NCI-H1930 (cell line): ENCODE data around the gene PTPRK.

Experiments used
- DNase-seq, 2 experiments: peaks; one replicate each; lab custom pipeline; 2025; lab: John Stamatoyannopoulos, UW

PTPRK gene

DNA sequence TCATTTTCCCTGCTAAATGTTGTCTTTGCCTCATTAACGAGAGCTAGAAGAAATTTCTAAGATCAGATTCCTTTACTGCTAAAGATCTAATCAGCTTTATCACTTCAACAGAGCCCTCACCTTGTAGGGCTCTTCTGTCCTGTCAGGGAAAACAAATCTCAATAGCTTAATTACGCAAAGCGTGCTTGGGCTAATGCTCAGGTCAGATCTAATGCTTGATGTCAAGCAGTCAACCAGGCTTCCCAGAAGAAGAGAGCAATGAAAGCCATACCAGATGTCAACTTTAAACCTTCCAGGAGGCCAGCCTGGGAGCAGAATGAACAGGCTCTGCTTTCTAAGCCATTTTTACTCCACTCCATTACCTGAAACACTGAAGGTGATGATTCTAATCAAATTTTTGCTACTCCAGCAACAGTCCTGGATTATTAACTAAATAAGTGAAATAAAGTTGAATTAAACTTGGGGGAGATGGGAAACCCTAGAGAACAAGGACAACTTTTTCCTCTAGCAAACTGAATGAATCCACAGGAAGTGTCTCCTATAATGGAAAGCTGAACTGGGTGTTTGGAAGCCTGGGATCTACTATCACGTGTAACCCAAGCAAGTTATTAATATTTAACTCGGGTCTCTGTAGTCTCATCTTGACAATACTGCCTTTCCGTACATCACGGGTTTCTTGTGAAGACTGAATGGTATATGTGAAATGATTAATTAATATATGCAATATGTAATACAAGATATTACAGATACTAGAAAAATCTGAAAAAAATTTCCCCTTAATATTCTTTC, 273.7 kb downstream of the PTPRK start:
- DNase-seq = no peak

DNA sequence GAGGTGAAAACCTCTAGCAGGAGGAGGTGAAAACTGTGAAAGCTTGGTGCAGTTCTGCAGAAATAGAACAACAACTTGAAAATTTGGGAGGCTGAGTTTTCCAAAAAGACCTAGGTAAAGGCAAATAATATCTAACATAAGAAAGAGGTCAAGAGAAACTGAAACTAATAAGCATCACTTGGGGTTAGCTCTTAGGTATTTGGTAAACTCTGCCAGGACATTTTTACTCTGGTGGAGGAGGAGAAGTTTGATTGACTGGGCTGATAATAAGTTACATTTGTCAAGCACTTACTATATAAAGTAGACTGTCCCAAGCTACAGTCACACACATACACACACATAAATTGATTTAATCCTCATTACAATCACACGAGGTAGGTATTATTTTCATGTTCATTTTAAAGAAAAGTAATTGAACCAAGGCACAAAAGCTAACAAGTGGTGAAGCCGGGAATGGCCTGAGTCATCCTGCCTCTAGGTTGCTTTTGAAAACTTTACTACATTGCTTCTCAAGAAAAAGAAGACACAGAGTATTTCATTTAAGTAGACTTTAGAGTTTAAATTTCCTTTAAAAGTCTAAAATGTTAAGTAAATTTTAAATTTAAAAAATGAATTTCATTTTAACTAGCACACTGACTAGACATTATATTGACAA, 275.5 kb downstream of the PTPRK start:
- DNase-seq = no peak

DNA sequence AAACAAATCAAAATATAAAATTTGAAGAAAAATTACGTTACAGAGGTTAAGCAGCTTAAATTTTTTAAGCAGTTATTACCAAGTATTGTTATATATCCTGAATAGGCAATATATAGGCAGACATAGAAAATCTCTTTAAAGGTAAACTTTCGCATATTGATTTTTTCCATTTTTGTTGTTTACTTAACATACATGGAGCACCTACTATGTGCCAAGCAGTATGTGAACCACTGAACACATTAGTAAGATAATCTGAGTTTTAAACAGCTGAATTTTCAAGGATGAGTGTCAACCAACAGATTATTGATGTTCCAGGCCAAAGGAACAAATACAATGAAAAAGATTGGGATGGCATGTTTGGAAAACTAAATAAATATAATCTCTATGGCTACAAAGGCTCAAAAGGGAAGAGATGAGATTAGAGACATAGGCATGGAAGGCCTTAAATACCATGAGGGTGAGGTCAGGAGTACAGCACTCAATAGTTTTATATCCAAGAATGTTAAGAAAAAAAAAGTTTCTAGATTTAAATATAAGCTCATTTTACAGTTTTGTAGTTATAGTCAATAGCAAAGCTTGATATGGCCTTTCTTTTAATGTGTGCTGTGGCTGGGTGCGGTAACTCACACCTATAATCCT, 277.5 kb downstream of the PTPRK start:
- no peak for DNase-seq

DNA sequence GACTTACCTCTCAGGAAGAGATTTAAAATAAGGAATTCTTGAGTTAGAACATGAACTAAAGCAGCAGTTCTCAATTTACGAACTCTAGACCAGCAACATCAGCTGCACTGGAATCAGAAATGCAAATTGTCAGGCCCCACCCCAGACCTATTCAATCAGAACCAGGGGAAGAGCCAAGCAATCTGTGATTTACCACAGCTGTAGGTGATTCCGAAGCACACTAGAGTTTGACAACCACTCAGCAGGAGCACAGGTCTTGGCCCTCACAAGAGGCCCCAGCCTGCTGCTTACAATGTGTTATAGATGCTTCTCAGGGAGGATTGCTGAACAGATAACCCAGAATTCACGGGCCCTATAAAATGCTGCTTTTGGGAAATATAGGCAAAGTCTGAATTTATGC, 279.2 kb downstream of the PTPRK start:
- DNase-seq = no peak

DNA sequence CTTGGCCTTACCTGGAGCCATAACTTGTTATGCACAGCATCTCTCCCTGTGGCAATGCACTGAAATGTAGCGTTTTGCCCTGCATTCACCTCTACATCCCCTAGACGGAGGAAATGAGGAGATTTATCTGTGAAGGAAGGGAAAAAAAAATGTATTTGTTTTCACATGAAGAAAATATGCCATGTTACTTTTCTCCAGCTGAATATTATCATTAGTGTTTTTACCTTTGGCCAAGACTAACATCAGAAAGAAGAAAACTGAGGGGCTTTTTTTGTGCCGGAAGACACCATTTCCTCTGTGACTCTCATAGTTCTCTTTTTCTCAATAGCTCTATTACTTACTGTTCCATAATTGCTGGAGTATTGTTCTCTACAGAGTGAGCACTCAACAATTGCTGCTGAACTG, 280.4 kb downstream of the PTPRK start:
- DNase-seq = no peak

DNA sequence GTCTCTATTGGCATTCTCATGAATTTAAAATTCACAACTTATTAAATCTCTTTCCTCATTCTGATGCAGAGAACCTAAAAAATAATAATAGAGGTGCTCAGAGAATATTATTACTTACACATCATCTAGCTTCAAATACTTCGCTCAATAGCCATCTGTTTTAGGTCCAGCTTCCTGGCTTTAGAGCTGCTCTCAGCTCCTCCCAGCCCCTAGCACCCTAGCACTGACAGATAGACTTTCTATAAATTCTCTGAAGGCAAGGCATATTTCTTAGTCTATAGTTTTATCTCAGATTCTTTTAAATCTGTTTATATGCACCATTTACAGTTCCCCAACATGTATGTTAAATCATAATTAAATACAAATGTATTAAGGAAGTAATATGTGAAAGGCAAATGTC, 281.3 kb downstream of the PTPRK start:
- no peak for DNase-seq

DNA sequence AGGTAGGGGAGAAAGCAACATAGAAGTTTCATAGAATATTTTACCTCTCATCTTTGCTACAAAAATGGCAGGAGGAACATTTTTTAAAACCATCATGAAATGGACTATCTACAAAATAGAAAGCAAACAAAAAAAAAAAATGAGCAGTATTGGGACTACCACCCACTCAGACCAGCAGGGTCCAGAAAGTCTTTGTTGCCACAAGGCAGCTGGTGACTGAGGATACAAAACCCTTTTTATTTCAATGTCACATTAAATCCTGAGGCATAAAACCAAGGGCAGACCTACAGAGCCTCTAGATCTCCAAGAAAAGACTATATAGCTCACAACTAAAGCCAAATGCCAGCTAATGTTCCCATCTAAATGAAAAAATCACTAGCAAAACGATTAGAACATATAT, 282.2 kb downstream of the PTPRK start:
- no peak for DNase-seq

DNA sequence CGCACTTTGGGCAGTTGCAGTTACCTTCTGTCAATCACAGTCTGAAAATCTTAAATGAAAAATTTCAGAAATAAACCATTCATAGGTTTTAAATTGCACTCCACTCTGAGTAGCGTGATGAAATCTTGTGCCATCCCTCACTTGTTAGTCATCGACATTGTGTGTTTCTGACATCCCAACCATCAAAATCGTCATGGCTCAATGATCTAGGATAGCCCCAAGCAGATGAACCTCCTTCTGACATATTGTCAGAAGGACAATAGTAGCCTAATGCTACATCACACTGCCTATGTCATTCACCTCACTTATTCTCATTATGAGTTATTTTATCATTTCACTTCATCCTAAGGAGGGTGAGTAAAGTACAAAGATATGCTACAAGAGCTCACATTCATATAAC, 284.8 kb downstream of the PTPRK start:
- DNase-seq = no peak

DNA sequence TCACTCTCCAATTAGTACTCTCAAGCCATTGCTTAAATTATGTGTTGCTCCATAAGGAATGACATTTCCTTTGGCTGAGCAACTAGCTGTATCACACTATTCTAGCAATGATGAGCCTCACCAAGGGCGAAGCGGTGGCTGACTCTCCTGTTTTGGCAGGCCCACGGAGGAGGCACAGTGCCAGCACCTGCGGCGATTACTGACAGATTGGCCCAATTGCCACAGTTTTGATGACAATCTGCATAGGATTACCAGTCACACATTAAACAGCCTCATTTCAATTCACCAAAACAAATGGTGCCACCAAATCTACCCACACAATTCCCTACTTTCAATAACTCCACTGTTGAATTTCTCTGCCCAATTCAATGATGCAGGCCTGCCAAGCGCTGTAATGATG, 286.9 kb downstream of the PTPRK start:
- DNase-seq = no peak

DNA sequence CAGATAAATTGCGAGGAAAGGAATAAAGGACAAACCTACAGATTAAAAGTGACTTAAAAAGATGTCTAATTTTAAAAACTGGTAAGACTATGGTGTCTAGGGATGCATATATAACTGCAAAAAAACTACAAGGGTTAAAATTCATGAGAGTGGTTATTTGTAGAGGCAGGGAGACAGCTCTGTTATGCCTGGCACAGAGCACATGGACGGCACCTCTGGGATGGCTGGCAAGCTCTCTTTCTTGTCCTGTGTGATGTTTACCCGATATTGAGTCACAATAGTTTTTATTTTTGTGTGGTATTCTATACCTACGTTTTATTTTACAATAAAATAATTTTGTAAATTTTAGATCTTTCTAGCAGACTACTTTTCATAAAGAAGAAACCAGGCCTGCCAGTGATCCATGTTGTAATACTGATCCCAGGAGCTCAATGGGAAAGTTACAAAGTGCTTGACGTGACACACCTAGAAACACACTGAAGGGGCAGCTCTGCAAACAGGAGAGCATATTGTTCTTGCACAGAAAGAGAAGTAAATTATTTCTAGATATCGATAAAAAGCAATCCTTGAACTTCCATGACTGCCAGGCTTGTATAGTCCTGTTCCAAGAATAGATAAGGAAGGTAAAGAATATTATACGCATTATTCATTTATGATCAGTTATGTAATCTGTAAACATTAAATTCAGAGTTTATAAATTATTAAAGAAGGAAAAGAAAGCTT, 290.0 kb downstream of the PTPRK start:
- no peak for DNase-seq

DNA sequence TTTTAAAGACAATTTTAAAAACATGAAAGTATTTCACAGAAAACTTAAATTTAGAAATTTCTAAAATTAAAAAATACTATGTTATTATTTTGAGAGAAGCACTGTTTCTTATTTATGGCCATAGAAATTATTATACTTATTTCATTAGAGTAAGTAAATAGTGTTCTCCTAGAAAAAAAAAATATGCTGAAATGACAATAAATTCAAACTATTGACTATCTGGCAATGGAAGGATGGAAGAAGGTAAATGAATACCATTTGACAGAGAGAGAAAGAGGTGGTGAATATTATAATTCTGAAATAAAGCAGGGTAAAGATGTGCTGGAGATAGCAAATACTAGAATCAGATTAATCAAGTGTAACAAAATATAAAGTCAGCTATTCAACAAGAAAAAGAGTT, 294.8 kb downstream of the PTPRK start:
- no peak for DNase-seq

DNA sequence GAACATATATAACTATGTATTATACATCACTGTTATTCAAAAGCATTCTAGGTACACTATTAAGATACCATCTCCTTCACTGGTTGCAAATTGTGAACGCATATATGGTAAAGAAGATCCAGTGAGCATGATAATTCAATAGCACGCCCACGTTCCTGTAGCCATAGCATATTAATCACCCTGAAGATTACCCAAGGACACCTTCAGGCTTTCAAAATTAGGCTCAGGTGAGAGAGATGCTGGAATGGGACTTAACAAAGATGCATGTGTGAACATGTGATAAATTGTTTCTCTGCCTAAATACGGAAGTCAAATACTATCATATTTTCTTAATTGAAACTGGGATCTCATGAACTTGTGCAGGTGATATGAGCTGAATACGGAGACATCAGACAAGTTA, 303.5 kb downstream of the PTPRK start:
- no peak for DNase-seq

DNA sequence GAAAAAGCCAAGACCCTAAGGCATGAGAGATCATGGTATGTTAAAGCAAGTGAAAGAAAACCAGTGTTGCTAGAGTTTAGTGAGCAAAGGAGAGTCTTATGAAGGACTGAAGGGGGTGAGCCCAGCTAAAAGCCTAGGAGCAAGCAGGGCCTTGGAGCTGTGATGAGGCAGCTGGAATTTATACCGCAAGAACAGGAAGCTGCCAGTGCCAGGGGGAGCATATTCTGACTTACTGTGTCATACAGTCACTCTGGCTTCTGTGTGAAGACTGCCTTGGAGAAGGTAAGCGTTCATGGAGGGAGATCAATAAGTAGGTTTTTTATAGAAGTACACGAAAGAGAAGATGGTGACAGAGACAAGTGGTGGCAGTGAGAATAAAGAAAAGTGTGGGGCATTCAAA, 310.6 kb downstream of the PTPRK start:
- no peak for DNase-seq

DNA sequence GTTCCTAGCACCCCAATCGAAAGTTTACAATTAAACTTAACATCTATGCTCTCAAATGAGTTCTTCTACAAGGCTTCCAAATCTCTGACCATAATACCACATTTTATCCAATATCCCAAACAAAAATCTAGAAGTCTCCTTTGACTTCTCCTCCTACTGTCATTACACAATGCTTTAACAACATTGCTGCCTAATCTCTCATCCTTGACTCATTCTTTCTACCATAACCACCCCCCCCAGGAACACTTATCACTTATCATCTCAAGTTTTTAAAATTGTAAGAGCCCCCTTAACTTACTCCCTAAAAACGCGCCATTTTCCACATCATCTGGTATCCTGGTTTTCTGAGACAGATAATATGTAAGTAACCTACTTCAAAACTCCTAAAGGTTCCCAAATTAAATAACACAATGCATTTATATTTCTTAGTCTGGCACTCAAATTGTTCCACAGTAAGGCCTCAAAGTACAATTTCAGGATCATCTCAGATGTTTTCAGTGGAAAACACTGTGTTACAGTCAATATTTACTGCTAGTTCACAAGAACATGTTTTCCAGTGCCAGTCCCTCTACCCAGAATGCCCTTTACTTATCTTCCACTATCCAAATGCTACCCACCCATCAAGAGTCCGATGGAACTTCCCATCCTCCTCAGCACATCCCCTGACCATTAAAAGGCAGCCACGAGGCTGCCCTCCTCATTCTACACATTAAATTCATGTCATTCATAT, 311.4 kb downstream of the PTPRK start:
- no peak for DNase-seq

DNA sequence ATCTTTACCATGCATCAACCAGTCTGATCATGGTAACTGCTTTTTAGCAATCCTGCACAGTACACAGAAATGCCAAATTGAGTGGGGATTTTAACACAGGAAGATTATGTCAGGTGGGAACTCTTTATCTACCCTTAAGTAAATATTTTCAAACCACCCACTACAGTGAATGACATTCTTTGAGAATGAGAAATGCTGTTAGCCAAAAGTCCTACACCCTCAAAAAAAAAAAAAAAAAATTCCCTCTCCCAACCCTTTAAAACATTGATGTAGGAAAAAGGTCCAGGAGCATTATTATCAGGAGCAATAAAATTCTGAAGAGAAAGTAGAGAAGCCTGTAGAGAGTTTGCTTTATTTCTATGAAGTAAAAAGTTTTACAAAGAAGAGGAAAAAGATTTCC, 312.3 kb downstream of the PTPRK start:
- no peak for DNase-seq

DNA sequence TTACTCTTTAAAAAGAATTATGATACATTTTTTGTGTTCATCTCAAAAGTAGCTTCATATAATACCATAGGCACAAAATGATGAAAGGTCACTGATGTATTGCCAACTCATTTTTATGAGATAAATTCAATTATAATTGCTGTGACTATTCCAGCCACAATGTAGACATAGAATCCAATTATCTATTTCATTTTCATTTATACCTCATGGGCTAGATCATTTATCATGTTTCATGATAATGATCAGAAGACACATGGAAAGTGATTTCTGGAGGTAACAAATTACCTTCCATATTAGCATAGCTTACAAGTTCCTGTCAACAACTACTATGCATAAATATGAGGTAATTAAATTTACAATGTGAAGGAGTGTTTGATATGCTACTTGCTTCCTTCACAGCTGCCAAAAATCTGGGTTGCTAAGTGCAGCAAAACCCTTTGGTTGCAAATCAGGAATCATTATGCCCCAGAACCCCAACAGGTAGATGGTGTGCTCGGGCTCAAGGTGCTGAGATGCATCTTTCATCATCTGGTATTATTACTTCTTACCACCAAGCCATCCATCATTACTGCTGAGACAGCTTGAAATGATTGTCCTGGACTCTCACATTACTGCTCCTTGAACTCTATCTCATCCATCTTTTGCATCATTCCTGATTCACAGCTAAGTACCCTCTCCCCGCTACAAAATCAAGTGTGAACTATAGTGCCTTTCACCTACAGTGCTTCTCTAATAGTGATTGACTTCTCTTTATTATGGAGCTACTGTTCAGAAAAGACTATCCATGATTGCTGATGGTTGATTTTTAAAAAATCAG, 313.6 kb downstream of the PTPRK start:
- DNase-seq = no peak

DNA sequence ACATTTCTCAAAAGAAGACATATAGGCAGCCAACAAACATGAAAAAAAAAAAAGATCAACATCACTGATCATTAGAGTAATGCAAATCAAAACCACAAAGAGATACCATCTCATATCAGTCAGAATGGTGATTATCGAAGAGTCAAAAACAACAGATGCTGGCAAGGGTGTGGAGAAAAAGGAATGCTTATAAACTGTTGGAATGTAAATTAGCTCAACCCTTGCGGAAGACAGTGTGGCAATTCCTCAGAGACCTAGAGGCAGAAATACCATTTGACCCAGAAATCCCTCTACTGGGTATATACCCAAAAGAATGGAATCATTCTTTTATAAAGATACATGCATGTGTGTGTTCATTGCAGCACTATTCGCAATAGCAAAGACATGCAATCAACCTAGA, 315.8 kb downstream of the PTPRK start:
- no peak for DNase-seq

DNA sequence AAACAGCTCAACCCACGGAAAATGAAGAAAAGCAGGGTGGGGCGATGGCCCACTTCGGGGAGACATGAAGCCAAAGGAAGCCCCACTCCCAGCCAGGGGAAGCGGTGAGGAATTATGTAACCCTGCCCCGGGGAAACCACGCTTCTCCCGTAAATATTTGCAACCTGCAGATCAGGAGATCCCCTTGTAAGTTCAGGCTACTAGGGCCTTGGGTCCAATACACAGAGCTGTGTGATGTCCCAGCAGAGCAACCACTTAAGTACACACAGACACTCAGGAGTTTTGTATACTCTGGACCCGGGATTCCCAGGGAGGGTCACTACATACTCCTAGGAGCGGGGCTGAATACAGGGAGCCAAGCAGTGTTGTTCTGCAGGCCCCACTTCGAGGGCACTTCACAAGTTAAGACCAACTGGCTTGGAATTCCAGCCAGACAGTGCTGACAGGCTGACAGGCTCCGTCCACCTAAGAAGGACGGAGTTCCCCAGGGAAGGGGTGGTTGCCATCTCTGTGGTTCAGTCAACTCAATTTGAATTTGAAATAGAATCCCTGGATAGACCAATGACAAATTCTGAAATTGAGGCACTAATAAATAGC, 318.1 kb downstream of the PTPRK start:
- DNase-seq = no peak

DNA sequence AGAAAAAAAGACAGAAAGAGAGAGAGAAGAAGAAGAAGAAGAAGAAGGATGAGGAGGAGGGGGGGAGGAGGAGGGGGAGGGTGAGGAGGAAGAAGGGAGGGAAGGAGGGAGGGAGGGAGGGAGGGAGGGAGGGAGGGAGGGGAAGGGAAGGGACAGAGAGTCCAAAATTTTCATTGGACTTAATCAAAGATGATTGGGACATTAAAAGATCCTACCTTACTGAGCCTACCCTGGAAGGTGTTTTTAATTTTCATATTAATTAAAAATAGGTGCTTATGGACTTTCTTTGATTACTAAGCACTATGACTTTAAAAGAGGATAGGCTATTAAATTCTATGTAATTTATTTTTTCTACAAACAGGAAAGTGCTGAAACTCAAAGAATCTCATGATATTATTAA, 319.6 kb downstream of the PTPRK start:
- no peak for DNase-seq

DNA sequence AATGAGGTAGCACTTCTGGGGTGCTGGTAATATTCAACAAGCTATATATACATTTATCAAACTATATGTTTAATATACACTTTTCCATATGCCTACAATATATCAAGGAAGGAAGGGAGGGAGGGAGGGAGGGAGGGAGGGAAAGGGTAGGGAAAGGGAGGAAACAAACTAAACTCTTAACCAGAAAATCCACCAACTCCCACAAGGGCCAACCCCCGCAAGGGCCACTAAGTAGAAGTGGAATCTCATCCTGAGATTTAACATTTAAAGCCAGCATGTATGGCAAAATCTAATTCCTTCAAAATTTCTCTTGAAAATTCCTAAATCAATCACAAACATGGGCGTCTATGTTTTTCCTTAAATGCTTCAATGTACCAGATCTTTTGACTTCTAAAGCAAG, 320.9 kb downstream of the PTPRK start:
- no peak for DNase-seq

DNA sequence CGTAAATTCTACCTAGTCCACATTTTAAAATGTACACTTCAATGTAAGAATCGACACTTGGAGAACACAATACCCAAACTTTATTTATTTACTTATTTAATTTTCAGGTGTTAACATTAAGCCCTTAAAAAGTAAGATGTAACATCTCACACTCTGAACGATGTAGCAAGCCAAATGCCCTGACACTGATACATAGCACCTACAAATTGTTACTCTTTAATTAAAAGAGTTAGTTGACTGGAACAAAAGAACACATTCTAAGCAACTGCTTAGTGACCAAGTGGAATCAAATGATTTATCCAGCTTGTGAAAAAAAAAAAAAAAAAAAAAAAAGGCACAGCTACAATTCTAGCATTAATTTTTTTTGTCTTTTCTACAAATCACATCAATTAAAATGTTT, 327.4 kb downstream of the PTPRK start:
- DNase-seq = no peak
